GM12878 (cell line): ENCODE measurements around the gene PRRC2C. TPM values are rescaled to one million over a fixed set of nuclear protein-coding genes. Genes with fewer than 3 reads are reported as not detected.

Source experiments
- ATAC-seq: fragments of 200-7000 bp; cut with Tn5 transposase; 3 replicates; pipeline ENCODE4 v1.9.1; 2020; ENCODE audit warnings: mild to moderate bottlenecking, moderate library complexity
- BruUV-seq: library from RNA; stranded (reverse); fragments of 400-500 nt; replicated peaks from 2 replicates; lab custom pipeline; 2021; lab: Mats Ljungman, UMichigan
- CTCF ChIA-PET: fragments of 300-600 bp; sonication (Branson Sonifier 250); formaldehyde crosslinking; extraction: SDS; loops from one replicate; lab custom pipeline; 2021; ENCODE audit warnings: inconsistent platforms; lab: Yijun Ruan, JAX
- POLR2A ChIA-PET: fragments of 350-600 bp; formaldehyde crosslinking; extraction: SDS; loops from one replicate; lab custom pipeline; 2021; ENCODE audit warnings: inconsistent platforms; lab: Charles Lee
- RAD21 ChIA-PET: fragments of 300-600 bp; sonication (Branson Sonifier 250); formaldehyde crosslinking; loops from one replicate; lab custom pipeline; 2023; ENCODE audit warnings: antibody characterized with exemption; ENCODE audit not compliant: unreplicated experiment; lab: Charles Lee
- SMC1A ChIA-PET: fragments of 300-600 bp; sonication (Branson Sonifier 250); formaldehyde crosslinking; loops from one replicate; lab custom pipeline; 2023; ENCODE audit not compliant: unreplicated experiment, uncharacterized antibody; lab: Charles Lee
- DNase-seq: peaks from one replicate; pipeline ENCODE4 v3.0.0-alpha.2; 2011; ENCODE audit warnings: low read depth, low spot score
- FAIRE-seq: peaks from 3 replicates; lab custom pipeline; 2011; peaks lifted over from hg19 to GRCh38; lab: Jason Lieb, UNC
- H2AFZ ChIP-seq: 2 replicates; pipeline ENCODE4 v1.6.0; 2011; ENCODE audit warnings: low read depth, low read length, control low read depth; ENCODE audit not compliant: control insufficient read depth
- H3K27ac ChIP-seq: 2 replicates; pipeline ENCODE4 v1.5.1; 2011; ENCODE audit warnings: control low read depth; ENCODE audit not compliant: control insufficient read depth, insufficient read depth
- H3K27me3 ChIP-seq, 2 experiments: replicated peaks in 1 of 2; 2 replicates each; pipeline versions ENCODE4 v1.6.0 to v1.6.1; 2011; ENCODE audit warnings: low read length in 1 of 2; ENCODE audit not compliant: control insufficient read depth in 2 of 2, insufficient read depth in 2 of 2
- H3K36me3 ChIP-seq, 2 experiments: 2 replicates each; pipeline ENCODE4 v1.5.1; 2011; ENCODE audit warnings: low read length in 1 of 2; ENCODE audit not compliant: control insufficient read depth in 2 of 2, insufficient read depth in 2 of 2
- H3K4me1 ChIP-seq: 2 replicates; pipeline ENCODE4 v1.6.1; 2011; ENCODE audit warnings: mild to moderate bottlenecking, low read length, moderate library complexity, mixed read lengths; ENCODE audit not compliant: control insufficient read depth, insufficient read depth
- H3K4me2 ChIP-seq: 2 replicates; pipeline ENCODE4 v1.6.0; 2011; ENCODE audit warnings: control low read depth; ENCODE audit not compliant: control insufficient read depth, insufficient read depth
- H3K4me3 ChIP-seq: fragments of 200-600 bp; sonication (generic); 2 replicates; pipeline ENCODE4 v1.5.1; 2016
- H3K79me2 ChIP-seq: 2 replicates; pipeline ENCODE4 v1.6.0; 2011; ENCODE audit warnings: low read length; ENCODE audit not compliant: control insufficient read depth, insufficient read depth
- H3K9ac ChIP-seq: 2 replicates; pipeline ENCODE4 v1.8.0; 2011; ENCODE audit warnings: low read length, control low read depth, mixed read lengths; ENCODE audit not compliant: control insufficient read depth, insufficient read depth
- H3K9me3 ChIP-seq: replicated peaks from 3 replicates; pipeline ENCODE4 v1.5.1; 2011; ENCODE audit warnings: mild to moderate bottlenecking, low read length; ENCODE audit not compliant: control insufficient read depth, insufficient read depth
- H4K20me1 ChIP-seq: 2 replicates; pipeline ENCODE4 v1.6.0; 2011; ENCODE audit not compliant: control insufficient read depth, insufficient read depth
- EED ChIP-seq: sonication (generic); IDR thresholded peaks from 2 replicates; pipeline ENCODE4 v1.6.1; 2016; ENCODE audit warnings: antibody characterized with exemption, low read depth
- GATAD2B ChIP-seq: fragments of 450-650 bp; conservative IDR thresholded peaks from 2 replicates; pipeline ENCODE4 v1.6.1; 2017; ENCODE audit warnings: low read depth, mild to moderate bottlenecking, moderate library complexity
- RUNX3 ChIP-seq: IDR thresholded peaks from 2 replicates; pipeline ENCODE4 v1.6.1; 2012; ENCODE audit warnings: low read length, inconsistent platforms
- TCF12 ChIP-seq: IDR thresholded peaks from 2 replicates; pipeline ENCODE4 v1.6.1; 2011; ENCODE audit warnings: low read depth, mild to moderate bottlenecking, low read length
- ZNF24 ChIP-seq: fragments of 450-650 bp; IDR thresholded peaks from 2 replicates; pipeline ENCODE4 v1.6.1; 2017; ENCODE audit warnings: antibody characterized with exemption, mild to moderate bottlenecking
- ZNF274 ChIP-seq: IDR thresholded peaks from one replicate; pipeline ENCODE4 v1.8.0; 2011; ENCODE audit not compliant: insufficient read length, insufficient read depth
- WGBS: methylation state at CpG from one replicate; pipeline ENCODE4 v1.1.6; 2016; ENCODE audit warnings: low lambda C conversion rate; ENCODE audit not compliant: insufficient replicate concordance, insufficient coverage; ENCODE audit errors: missing lambda C conversion rate; 5-methylcytosine and 5-hydroxymethylcytosine counted together
- in situ Hi-C: fragments of 300-500 bp; cut with MboI; formaldehyde crosslinking; loops from 9 replicates; pipeline ENCODE4 v1.14.3; 2018; ENCODE audit warnings: mixed read lengths
- intact Hi-C: fragments of 100-400 bp; cut with micrococcal nuclease; formaldehyde crosslinking; loops from one replicate; pipeline ENCODE4 v1.14.2; 2022; ENCODE audit not compliant: unreplicated experiment
- polyA plus RNA-seq, 11 experiments: library from polyadenylated mRNA; depleted of rRNA in 4 of 11; unstranded in 6 of 11; stranded (reverse) in 5 of 11; fragments of >200 nt; fragmentation: Nextera tagmentation in 4 of 11; fragmentation: Illumina TruSeq in 1 of 11; extraction: Ambion mirVana in 4 of 11; extraction: Trizol in 1 of 11; gene quantifications; 1 replicate in 1 of 11; 2 replicates in 10 of 11; pipeline versions ENCODE4 v1.2.1 to v1.2.3, GENCODE V29; 2011 to 2016; ENCODE audit warnings: inconsistent platforms in 2 of 11, missing spikeins in 2 of 11, low read depth in 1 of 11
- total RNA-seq, 4 experiments: library from RNA; depleted of rRNA in 3 of 4; stranded (reverse); fragments of >200 nt in 3 of 4; fragmentation: Illumina TruSeq in 1 of 4; extraction: Trizol in 1 of 4; gene quantifications; 2 replicates each; pipeline versions ENCODE4 v1.2.1 to v1.2.3, GENCODE V29; 2013 to 2021
- TF ChIP-seq, protein P1 (sequence below): IDR thresholded peaks from 2 replicates; pipeline ENCODE4 v1.6.1; 2012; ENCODE audit warnings: low read depth, low read length, improper control_type of control experiment
- TF ChIP-seq, protein P2 (sequence below): IDR thresholded peaks from 2 replicates; pipeline ENCODE4 v1.6.1; 2011; ENCODE audit warnings: low read depth, low read length, improper control_type of control experiment, borderline replicate concordance
- TF ChIP-seq, protein P3 (sequence below): fragments of 450-650 bp; IDR thresholded peaks from 2 replicates; pipeline ENCODE4 v1.6.1; 2017; ENCODE audit warnings: low read depth, mild to moderate bottlenecking, moderate library complexity

PRRC2C gene
- total and polyA plus RNA-seq, 10 of the 15 experiments (the other 5 are each of a cell fraction or from before 2014, with no cell fraction given): 53.4 to 182 (median 91.8) TPM

DNA sequence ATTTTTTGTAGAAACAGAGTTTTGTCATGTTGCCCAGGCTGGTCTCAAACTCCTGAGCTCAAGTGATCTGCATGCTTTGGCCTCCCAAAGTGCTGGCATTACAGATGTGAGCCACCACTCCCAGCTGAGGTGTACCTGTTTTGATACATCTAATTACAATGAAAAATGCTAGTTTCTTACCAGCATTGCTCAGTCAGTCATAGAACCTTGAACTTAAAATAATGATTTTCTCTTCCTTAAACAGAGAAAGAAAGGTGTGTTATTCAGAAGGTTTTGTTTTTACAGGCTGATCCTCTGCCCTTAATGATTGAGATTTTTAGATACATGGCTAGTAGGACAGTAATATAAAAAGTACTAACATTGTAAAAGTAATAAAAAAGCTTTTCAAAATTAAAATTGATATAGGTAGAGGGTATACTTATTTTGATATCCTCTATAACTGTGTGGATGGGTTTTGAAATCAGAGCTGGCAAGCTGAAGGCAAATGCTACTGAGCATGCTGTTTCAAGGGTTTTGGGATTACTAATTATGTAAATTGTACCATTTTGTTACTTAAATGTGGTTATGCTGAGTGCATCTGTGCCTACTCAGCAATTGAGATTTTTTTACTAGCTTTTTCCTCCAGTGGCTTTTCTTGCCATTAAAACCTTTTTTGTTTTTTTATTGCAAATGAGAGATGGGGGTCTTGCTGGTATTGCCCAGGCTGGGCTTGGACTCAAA, 16.1 kb downstream of the PRRC2C start:
- DNase-seq: no peak
- peaks cover 24% of the 10 kb centered on the region for H3K4me1 ChIP-seq
- ATAC-seq: peak; percentile 68
- peaks cover 5 to 15% of the 10 kb centered on the region in 2 experiments for H3K36me3 ChIP-seq
- intact Hi-C loops: no loop called here
- H3K9ac ChIP-seq: no peak overlapping the region
- H3K79me2 ChIP-seq: peaks cover 98% of the 10 kb centered on the region
- no TSS peak for BruUV-seq
- TF ChIP-seq RUNX3 (peak; percentile 43), ZNF274 (no peak), ZNF24 (0 out of 2 replicates have a peak, but pooled peaks have one; percentile 10)
- no peak overlapping the region for H3K4me3 ChIP-seq
- no peak for FAIRE-seq
- no peaks in the 10 kb centered on the region; the same call in 1 of the 3 replicates for H3K9me3 ChIP-seq
- ChIA-PET RAD21 (interaction anchor here (0.8 kb wide), 2 partner anchors 12 to 17 kb away, joined by 3 to 4 read pairs; no protein-coding TSS in a partner anchor), POLR2A (interaction anchor here (1.0 kb wide), 1 partner anchor 12 kb away, joined by 3 read pairs; no protein-coding TSS in a partner anchor), CTCF (interaction anchor here (1.3 kb wide), 2 partner anchors 10 to 16 kb away, joined by 4 to 8 read pairs; partner anchors contain the start of gene PRRC2C), SMC1A (interaction anchor here (0.9 to 2.0 kb wide), 6 partner anchors 10 to 143 kb away, joined by 3 to 8 read pairs (median 5); no protein-coding TSS in a partner anchor)
- H2AFZ ChIP-seq: no peak overlapping the region
- peak overlapping the region; percentile 19; the same call in 1 of the 2 replicates for H3K27ac ChIP-seq
- H3K27me3 ChIP-seq: no peaks in the 10 kb centered on the region
- in situ Hi-C loops: no loop called here
- peak overlapping the region; percentile 22 for H3K4me2 ChIP-seq
- H4K20me1 ChIP-seq: peaks cover 35% of the 10 kb centered on the region

DNA sequence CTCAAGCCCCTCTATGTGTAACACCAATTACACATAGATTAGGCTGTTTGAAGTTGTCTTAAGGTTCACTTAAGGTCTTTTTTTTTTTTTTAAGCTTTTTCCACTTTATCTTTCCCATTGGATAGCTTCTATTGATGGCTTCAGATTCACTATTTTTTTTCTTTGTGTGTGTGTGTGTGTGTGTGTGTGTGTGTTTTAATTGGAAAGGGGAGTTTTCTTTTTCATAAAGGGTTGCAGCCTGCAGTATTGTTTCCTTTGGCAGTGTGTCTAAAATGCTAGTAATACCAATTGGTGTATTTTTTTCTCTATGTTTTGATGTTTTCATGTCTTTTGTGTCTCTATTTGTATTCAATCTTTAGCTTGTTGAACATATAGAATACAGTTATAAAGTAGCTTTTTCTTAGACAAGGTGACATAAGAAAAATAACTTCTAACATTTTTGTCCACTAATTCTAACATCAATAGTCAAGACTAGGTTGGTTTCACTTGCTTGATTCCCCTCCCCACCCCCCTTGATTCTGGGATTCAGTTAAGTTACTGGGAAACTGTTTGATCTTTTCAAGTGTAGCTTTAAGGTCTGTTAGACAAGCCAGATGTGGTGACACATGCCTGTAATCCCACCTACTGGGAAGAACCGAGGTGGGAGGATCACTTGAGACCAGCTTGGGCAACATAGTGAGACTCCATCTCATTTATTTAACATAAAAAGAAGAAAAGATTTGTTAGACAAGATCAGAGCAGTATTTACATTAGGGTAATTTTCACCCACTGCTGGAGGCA, 21.4 kb downstream of the PRRC2C start:
- BruUV-seq: TSS peak; percentile 30
- in situ Hi-C loops: no loop called here
- no peak overlapping the region for H3K27ac ChIP-seq
- ChIA-PET POLR2A (interaction anchor here (0.6 to 1.0 kb wide), 5 partner anchors 13 to 831 kb away, joined by 3 to 8 read pairs (median 4); partner anchors contain the start of gene PRRC2C), RAD21 (interaction anchor here (0.9 to 1.4 kb wide), 2 partner anchors 9 to 13 kb away, joined by 4 to 5 read pairs; no protein-coding TSS in a partner anchor), CTCF (interaction anchor here (0.6 to 2.1 kb wide), 6 partner anchors 8 to 226 kb away, joined by 3 to 8 read pairs (median 4); partner anchors contain the start of gene PRRC2C), SMC1A (interaction anchor here (0.6 to 3.1 kb wide), 8 partner anchors 9 to 484 kb away, joined by 3 to 9 read pairs (median 3); no protein-coding TSS in a partner anchor)
- peak; percentile 29; the same call in 2 of the 3 replicates for ATAC-seq
- intact Hi-C loops: no loop called here
- peaks cover 1 to 4% of the 10 kb centered on the region in 2 experiments; a peak in 3 of 4 replicates for H3K36me3 ChIP-seq
- H3K9ac ChIP-seq: no peak overlapping the region
- no peak for FAIRE-seq
- peaks cover 21% of the 10 kb centered on the region for H4K20me1 ChIP-seq
- peaks cover 28% of the 10 kb centered on the region for H3K4me1 ChIP-seq
- H3K27me3 ChIP-seq: no peaks in the 10 kb centered on the region
- 0 out of 2 replicates have a peak overlapping the region, but pooled peaks have one; percentile 15 for H3K4me2 ChIP-seq
- 0% methylated on average over 1 of the region's 1 CpG for WGBS
- H3K9me3 ChIP-seq: no peaks in the 10 kb centered on the region; the same call in 1 of the 3 replicates
- H3K79me2 ChIP-seq: peaks cover 97% of the 10 kb centered on the region
- no peak overlapping the region for H3K4me3 ChIP-seq
- DNase-seq: no peak
- H2AFZ ChIP-seq: no peak overlapping the region
- TF ChIP-seq, protein P1, sequence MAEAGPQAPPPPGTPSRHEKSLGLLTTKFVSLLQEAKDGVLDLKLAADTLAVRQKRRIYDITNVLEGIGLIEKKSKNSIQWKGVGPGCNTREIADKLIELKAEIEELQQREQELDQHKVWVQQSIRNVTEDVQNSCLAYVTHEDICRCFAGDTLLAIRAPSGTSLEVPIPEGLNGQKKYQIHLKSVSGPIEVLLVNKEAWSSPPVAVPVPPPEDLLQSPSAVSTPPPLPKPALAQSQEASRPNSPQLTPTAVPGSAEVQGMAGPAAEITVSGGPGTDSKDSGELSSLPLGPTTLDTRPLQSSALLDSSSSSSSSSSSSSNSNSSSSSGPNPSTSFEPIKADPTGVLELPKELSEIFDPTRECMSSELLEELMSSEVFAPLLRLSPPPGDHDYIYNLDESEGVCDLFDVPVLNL: no peak
- no peak for TF ChIP-seq GATAD2B
- TF ChIP-seq, protein P2, sequence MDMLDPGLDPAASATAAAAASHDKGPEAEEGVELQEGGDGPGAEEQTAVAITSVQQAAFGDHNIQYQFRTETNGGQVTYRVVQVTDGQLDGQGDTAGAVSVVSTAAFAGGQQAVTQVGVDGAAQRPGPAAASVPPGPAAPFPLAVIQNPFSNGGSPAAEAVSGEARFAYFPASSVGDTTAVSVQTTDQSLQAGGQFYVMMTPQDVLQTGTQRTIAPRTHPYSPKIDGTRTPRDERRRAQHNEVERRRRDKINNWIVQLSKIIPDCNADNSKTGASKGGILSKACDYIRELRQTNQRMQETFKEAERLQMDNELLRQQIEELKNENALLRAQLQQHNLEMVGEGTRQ: no peak
- TF ChIP-seq EED: no peak
- TF ChIP-seq, protein P3, sequence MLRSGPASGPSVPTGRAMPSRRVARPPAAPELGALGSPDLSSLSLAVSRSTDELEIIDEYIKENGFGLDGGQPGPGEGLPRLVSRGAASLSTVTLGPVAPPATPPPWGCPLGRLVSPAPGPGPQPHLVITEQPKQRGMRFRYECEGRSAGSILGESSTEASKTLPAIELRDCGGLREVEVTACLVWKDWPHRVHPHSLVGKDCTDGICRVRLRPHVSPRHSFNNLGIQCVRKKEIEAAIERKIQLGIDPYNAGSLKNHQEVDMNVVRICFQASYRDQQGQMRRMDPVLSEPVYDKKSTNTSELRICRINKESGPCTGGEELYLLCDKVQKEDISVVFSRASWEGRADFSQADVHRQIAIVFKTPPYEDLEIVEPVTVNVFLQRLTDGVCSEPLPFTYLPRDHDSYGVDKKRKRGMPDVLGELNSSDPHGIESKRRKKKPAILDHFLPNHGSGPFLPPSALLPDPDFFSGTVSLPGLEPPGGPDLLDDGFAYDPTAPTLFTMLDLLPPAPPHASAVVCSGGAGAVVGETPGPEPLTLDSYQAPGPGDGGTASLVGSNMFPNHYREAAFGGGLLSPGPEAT: no peak
- no peak for TF ChIP-seq TCF12
